Measurements from ENCODE around the gene NINL.

DNA sequence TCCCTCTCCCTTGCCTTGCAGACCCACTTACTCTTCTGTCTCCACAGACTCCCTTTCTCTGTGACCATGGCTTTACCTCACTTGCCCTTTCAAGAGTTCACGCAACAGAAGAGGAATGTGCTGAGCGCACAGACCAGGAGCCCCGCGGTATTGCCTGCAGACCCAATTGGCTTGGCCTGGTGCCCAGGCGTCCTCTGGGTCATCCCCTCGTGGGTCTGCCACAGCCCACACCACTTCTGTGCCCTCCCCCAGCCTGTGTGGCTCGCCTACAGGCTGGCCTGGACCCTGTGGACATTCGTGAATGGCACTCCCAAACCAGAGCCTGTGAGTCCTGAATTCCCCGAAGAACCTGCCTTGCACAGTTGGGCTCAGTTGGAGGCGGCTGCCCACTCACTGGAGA lies 15.3 kb upstream of the NINL start:
- TF ChIP-seq, protein P1, sequence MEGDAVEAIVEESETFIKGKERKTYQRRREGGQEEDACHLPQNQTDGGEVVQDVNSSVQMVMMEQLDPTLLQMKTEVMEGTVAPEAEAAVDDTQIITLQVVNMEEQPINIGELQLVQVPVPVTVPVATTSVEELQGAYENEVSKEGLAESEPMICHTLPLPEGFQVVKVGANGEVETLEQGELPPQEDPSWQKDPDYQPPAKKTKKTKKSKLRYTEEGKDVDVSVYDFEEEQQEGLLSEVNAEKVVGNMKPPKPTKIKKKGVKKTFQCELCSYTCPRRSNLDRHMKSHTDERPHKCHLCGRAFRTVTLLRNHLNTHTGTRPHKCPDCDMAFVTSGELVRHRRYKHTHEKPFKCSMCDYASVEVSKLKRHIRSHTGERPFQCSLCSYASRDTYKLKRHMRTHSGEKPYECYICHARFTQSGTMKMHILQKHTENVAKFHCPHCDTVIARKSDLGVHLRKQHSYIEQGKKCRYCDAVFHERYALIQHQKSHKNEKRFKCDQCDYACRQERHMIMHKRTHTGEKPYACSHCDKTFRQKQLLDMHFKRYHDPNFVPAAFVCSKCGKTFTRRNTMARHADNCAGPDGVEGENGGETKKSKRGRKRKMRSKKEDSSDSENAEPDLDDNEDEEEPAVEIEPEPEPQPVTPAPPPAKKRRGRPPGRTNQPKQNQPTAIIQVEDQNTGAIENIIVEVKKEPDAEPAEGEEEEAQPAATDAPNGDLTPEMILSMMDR (IDR thresholded peaks at IDR 0.05): no peak
- TF ChIP-seq POLR2A (IDR thresholded peaks at IDR 0.05) (no peak), POLR2AphosphoS5 (IDR thresholded peaks at IDR 0.05) (no peak)
